ENCODE data around the gene CHST13. TPM values are rescaled to one million over a fixed set of nuclear protein-coding genes. Genes with fewer than 3 reads are reported as not detected.
A peak's percentile ranks its signal among the peaks of the same experiment; 100 is the strongest.

The CHST13 gene
- total and polyA plus RNA-seq, 4 donors, result 0.28 to 0.44 (median 0.30) TPM; not detected in 1

DNA sequence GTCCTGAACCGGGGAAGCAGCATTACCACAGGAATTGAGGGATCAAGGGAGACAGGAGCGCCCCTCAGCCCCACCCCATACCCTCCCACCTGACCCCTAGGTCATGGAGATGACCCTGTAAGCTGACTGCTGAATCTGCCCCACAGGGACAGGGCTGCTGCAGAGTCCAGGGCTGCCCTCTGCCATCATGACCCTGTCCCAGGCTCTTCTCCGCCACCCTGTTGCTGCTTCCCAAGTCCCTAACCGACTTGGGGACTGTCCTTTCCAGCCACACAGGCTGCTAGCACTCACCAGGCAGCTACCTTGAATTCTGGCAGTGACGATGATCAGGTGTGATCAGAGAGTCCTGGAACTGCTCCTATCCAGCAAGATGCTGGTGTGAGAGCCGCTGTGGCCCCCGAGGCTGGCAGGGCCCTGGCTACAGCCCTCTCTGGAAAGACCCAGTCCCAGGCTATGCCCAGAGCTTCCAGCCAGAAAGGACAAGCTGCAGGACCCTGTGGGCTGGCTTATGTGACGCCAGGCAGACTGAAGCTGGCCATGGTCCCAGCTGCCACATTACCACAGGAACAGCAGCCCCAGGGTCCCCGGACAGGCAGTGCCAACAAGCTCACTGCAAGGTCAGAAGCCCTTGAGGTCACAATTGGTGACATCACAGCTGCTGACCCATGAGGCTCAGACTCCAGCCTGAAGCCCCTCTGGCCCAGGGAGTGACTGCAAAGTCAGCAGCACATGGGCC, 34.5 kb downstream of the CHST13 start, which contains the start of gene C3orf22:
TSS of gene C3orf22 (minus strand) at position 597 of the 736 bp plus-strand sequence. CDS start 5,542 bp downstream, outside the sequence.
- Histone ChIP-seq H3K27me3 (ENCODE audit: control insufficient read depth, insufficient read depth, low read length) (no peaks in the 10 kb centered on the region), H3K4me1 (ENCODE audit: control insufficient read depth, insufficient read depth, low read length) (no peaks in the 10 kb centered on the region), H3K36me3 (ENCODE audit: control insufficient read depth, insufficient read depth, low read length) (no peaks in the 10 kb centered on the region), H3K27ac (ENCODE audit: low read depth, low read length) (no peak within 1 kb of the TSS), H3K9me3 (ENCODE audit: control insufficient read depth, insufficient read depth, low read length) (peaks cover 1% of the 10 kb centered on the region), H3K4me3 (ENCODE audit: low read depth, low read length) (no peak within 1 kb of the TSS)
- 70% methylated on average over 8 of the region's 9 CpGs for WGBS (ENCODE audit: insufficient coverage)
- DNase-seq (ENCODE audit: low read depth in 4 of 6, low spot score in 6 of 6), result peak in 1 of 6 donors; percentile 13

DNA sequence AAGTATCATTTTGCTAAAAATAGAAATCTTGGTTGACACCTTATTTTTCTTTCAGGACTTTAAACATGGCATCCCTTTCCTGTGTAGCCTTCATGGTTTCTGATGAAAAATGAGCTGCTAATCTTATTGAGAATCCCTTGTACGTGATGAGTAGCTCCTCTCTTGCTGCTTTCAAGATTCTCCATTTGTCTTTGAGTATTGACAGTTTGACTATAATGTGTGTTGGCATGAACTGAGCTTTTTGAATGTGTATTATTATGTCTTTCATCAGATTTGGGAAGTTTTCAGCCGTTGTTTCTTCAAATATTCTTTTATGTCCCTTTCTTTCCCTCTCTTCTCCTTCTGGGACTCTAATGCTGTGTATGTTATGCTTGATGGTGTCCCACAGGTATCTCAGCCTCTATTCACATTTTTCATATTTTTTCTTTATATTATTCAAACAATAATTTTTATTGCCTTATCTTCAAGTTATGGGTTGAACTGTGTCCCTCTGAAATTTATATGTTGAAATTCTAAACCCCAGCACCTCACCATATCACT, 38.9 kb downstream of the CHST13 start:
- H3K4me1 ChIP-seq (ENCODE audit: control insufficient read depth, insufficient read depth, low read length), result no peaks in the 10 kb centered on the region
- no peak overlapping the region for H3K4me3 ChIP-seq (ENCODE audit: low read depth, low read length)
- no CpG with 5 or more reads among the region's 2 CpGs for WGBS (ENCODE audit: insufficient coverage)
- no peak for DNase-seq (ENCODE audit: low read depth in 4 of 6, low spot score in 6 of 6)
- no peaks in the 10 kb centered on the region for H3K36me3 ChIP-seq (ENCODE audit: control insufficient read depth, insufficient read depth, low read length)
- no peak overlapping the region for H3K27ac ChIP-seq (ENCODE audit: low read depth, low read length)
- peaks cover 1% of the 10 kb centered on the region for H3K9me3 ChIP-seq (ENCODE audit: control insufficient read depth, insufficient read depth, low read length)
- H3K27me3 ChIP-seq (ENCODE audit: control insufficient read depth, insufficient read depth, low read length), result no peaks in the 10 kb centered on the region

DNA sequence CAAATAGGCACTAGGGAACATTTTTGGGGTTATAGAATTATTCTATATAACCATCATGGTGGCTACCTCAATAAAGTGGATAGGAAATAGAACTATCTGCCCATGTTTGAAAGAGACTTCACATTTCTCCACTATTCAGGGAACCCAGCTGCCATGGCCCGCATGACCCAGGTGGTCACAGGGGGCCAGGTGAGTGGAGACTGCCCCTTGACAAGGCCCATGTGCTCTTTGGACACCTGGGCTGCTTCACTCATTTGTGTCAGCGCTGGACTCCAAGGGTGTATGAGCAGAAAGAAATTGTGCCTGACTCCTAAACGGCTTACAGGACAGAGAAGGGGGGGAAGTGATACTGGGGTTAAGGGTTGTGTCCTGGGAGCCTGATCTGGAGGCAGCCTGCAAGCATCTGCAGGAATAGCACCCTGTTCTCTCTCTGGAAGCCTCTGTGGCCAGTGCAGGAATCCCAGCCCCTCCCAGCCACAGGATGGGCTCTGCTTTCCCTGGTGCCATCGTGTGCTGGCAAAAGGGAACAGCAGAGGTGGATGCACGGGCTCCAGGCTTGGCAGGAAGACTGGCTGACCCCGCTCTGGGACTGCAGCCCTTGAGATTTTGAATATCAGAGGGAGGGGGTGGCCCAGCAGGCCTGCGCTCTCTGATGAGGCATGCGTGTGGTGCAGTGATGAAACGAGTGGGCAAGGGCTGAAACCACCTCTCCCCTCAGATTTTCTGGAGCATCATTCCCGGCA, 43.9 kb downstream of the CHST13 start:
- H3K27me3 ChIP-seq (ENCODE audit: control insufficient read depth, insufficient read depth, low read length), result no peaks in the 10 kb centered on the region
- H3K4me1 ChIP-seq (ENCODE audit: control insufficient read depth, insufficient read depth, low read length), result peaks cover 6% of the 10 kb centered on the region
- WGBS (ENCODE audit: insufficient coverage), result 57% methylated on average over 9 of the region's 10 CpGs
- H3K27ac ChIP-seq (ENCODE audit: low read depth, low read length), result no peak overlapping the region
- no peaks in the 10 kb centered on the region for H3K9me3 ChIP-seq (ENCODE audit: control insufficient read depth, insufficient read depth, low read length)
- no peak overlapping the region for H3K4me3 ChIP-seq (ENCODE audit: low read depth, low read length)
- peaks cover 14% of the 10 kb centered on the region for H3K36me3 ChIP-seq (ENCODE audit: control insufficient read depth, insufficient read depth, low read length)
- peak in 2 of 6 donors; percentile 28 to 47 for DNase-seq (ENCODE audit: low read depth in 4 of 6, low spot score in 6 of 6)

DNA sequence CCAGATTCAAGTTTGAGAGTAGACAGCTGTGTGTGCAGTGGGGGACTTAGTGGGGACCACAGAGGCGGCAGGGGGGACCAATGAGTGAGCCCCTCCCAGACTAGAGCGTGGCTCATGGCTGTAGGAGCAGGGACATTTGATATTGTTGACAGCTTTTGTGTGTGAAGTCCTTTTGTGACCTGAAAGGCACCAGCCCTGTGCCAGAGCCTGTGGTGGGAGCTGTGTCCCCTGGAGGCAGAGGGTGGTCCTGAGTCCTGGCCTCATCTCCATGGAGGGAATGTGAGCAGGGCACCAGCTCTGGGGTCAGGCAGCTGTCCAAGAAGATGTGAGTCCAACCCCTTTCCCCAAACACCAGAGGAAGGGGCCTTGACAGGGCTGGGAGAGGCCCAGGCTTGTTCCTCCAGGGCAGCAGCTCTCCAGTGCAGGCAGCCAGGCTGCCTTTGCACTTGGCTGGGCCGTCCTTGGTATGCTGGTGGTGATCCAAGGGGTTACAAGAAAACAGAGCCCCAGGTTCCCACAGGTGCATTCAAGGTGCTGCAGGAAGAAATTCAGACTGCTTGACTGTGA, 44.9 kb downstream of the CHST13 start:
- Histone ChIP-seq H3K4me1 (ENCODE audit: control insufficient read depth, insufficient read depth, low read length) (peaks cover 6% of the 10 kb centered on the region), H3K27ac (ENCODE audit: low read depth, low read length) (no peak overlapping the region), H3K9me3 (ENCODE audit: control insufficient read depth, insufficient read depth, low read length) (no peaks in the 10 kb centered on the region), H3K4me3 (ENCODE audit: low read depth, low read length) (no peak overlapping the region), H3K36me3 (ENCODE audit: control insufficient read depth, insufficient read depth, low read length) (peaks cover 14% of the 10 kb centered on the region), H3K27me3 (ENCODE audit: control insufficient read depth, insufficient read depth, low read length) (no peaks in the 10 kb centered on the region)
- WGBS (ENCODE audit: insufficient coverage), result 80% methylated on average over 3 of the region's 3 CpGs
- DNase-seq (ENCODE audit: low read depth in 4 of 6, low spot score in 6 of 6), result no peak

DNA sequence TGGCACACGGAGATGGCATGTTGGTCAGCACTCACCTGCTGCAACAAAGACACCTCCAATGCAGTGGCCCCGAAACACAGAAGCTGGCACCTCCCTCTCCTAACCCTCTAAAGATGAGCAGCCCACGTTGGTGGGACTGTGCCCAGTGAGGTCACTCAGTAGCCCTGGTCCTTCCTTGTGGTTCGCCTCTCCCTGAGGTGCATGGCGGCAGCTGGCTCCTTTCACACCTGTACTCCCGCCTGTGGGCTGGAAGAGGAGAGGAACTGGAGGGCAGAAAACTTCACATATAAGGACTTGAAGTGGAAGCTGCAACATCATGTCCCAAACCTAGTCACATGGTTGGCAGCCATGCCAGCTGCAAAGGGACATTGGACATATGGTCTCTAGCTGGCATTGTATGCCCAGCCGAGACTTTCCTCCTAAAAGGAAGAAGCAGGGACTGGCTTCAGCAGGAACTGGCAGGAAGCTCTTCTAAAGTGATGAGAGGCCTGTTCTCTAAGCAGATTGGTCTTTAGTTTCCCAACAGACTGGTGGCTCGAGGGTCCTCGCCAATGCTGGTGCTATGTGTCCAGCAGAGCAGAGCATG, 45.5 kb downstream of the CHST13 start:
- 84% methylated on average over 9 of the region's 9 CpGs for WGBS (ENCODE audit: insufficient coverage)
- Histone ChIP-seq H3K9me3 (ENCODE audit: control insufficient read depth, insufficient read depth, low read length) (no peaks in the 10 kb centered on the region), H3K27ac (ENCODE audit: low read depth, low read length) (no peak overlapping the region), H3K4me1 (ENCODE audit: control insufficient read depth, insufficient read depth, low read length) (peaks cover 6% of the 10 kb centered on the region), H3K36me3 (ENCODE audit: control insufficient read depth, insufficient read depth, low read length) (peaks cover 14% of the 10 kb centered on the region), H3K4me3 (ENCODE audit: low read depth, low read length) (no peak overlapping the region), H3K27me3 (ENCODE audit: control insufficient read depth, insufficient read depth, low read length) (no peaks in the 10 kb centered on the region)
- peak in 1 of 6 donors; percentile 33 for DNase-seq (ENCODE audit: low read depth in 4 of 6, low spot score in 6 of 6)

DNA sequence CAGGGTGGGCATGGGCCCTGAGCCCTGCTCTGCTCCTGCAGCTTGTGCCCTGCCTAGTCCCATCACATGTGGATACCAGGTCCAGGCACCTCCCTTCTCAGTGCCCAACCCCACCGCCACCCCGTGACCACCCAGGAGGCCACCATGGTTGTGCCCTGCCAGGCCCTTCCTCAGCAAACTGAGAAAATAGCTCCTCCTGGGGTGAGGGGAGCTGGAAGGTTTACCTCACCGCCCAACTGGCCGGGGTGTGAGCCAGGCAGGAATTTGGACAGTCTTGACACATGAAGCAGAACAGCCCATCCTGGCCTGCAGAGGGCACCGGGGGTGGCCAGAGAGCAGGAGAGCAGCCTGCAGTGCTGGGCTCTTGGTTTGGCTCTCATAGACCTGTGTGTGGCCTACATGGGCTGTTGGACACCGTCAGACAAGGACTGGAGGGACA, 46.2 kb downstream of the CHST13 start:
- no peak for DNase-seq (ENCODE audit: low read depth in 4 of 6, low spot score in 6 of 6)
- Histone ChIP-seq H3K27me3 (ENCODE audit: control insufficient read depth, insufficient read depth, low read length) (no peaks in the 10 kb centered on the region), H3K36me3 (ENCODE audit: control insufficient read depth, insufficient read depth, low read length) (peaks cover 14% of the 10 kb centered on the region), H3K4me1 (ENCODE audit: control insufficient read depth, insufficient read depth, low read length) (peaks cover 6% of the 10 kb centered on the region), H3K9me3 (ENCODE audit: control insufficient read depth, insufficient read depth, low read length) (no peaks in the 10 kb centered on the region), H3K27ac (ENCODE audit: low read depth, low read length) (no peak overlapping the region), H3K4me3 (ENCODE audit: low read depth, low read length) (no peak overlapping the region)
- WGBS (ENCODE audit: insufficient coverage), result 88% methylated on average over 5 of the region's 6 CpGs

DNA sequence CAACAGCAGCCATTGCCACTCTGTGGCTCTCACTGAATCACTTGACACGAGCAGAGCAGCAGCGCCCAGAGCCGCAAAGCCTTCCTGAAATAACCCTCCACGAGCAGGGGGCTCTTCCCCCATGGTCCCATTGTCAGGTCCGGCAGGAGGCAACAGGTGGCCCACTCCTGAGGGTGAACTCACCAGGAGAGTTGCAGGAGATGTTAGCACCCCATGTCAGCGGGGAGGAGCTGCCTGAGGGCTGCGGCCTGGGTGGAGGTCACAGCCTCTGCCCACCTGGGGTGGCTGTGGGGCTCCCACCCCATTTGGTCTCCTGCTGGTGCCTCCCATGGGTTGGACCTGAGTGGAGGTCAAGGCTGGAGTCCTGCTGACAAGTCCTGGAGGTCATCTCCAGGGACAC, 47.1 kb downstream of the CHST13 start:
- no peaks in the 10 kb centered on the region for H3K9me3 ChIP-seq (ENCODE audit: control insufficient read depth, insufficient read depth, low read length)
- no peaks in the 10 kb centered on the region for H3K27me3 ChIP-seq (ENCODE audit: control insufficient read depth, insufficient read depth, low read length)
- peaks cover 14% of the 10 kb centered on the region for H3K36me3 ChIP-seq (ENCODE audit: control insufficient read depth, insufficient read depth, low read length)
- 82% methylated on average over 7 of the region's 7 CpGs for WGBS (ENCODE audit: insufficient coverage)
- H3K4me3 ChIP-seq (ENCODE audit: low read depth, low read length), result no peak overlapping the region
- H3K4me1 ChIP-seq (ENCODE audit: control insufficient read depth, insufficient read depth, low read length), result peaks cover 6% of the 10 kb centered on the region
- no peak for DNase-seq (ENCODE audit: low read depth in 4 of 6, low spot score in 6 of 6)
- H3K27ac ChIP-seq (ENCODE audit: low read depth, low read length), result no peak overlapping the region

DNA sequence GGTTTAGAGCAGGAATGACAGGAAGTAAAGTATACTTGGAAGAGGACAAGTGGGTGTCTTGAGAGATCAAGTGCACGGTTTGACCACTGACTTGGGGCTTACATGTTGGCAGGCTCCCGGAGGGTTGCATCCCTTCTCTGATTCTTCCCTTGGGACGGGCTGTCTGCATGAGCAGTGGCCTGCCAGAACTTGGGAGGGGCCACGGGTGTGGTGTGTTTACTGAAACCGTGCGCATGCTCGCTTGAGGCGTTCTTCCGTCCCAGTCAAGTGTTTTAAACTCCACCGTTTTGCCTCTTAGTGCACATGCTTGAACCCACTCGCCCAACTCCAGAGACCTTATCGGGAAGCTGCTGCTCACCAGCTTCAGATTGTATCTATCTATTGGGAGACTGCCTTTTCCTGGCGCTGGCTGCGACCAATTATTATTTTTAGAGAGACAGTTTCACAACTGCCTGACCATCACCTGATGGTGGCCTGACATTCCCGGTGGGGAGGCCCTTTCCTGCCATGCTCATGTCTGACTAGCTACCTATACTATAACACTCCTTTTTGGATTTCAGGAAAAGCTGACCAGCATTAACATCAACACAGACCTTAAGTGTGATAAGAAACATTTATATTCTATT, 49.6 kb downstream of the CHST13 start:
- H3K27ac ChIP-seq (ENCODE audit: low read depth, low read length), result no peak overlapping the region
- DNase-seq (ENCODE audit: low read depth in 4 of 6, low spot score in 6 of 6), result no peak

DNA sequence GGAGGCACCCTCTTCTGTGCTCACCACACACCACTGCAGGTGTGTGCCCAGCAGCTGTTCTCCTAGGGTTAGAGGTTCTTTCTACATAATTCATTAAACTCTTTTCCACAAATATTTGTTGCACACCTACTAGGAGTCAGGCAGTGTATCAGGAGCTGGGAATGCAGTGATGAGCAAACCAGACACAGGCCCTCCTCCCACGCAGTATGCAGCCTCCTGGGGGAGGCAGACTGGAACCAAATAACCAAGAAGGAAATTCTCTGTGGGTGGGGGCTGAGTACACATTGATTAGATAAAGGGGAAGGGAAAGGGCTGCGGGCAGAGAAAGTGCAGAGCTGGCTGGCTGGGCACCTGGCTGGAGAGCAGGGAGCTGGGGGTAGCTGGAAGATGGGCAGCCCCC, 53.3 kb downstream of the CHST13 start:
- Histone ChIP-seq H3K36me3 (ENCODE audit: control insufficient read depth, insufficient read depth, low read length) (peaks cover 2% of the 10 kb centered on the region), H3K4me1 (ENCODE audit: control insufficient read depth, insufficient read depth, low read length) (no peaks in the 10 kb centered on the region), H3K9me3 (ENCODE audit: control insufficient read depth, insufficient read depth, low read length) (no peaks in the 10 kb centered on the region), H3K4me3 (ENCODE audit: low read depth, low read length) (no peak overlapping the region), H3K27ac (ENCODE audit: low read depth, low read length) (no peak overlapping the region), H3K27me3 (ENCODE audit: control insufficient read depth, insufficient read depth, low read length) (no peaks in the 10 kb centered on the region)
- no peak for DNase-seq (ENCODE audit: low read depth in 4 of 6, low spot score in 6 of 6)
- 100% methylated on average over 1 of the region's 2 CpGs for whole genome bisulfite sequencing (ENCODE audit: insufficient coverage)

More for the DNA sequence above, 49.6 kb downstream of the CHST13 start:
- WGBS (ENCODE audit: insufficient coverage), result 88% methylated on average over 15 of the region's 15 CpGs
- Histone ChIP-seq H3K27me3 (ENCODE audit: control insufficient read depth, insufficient read depth, low read length) (no peaks in the 10 kb centered on the region), H3K36me3 (ENCODE audit: control insufficient read depth, insufficient read depth, low read length) (peaks cover 17% of the 10 kb centered on the region), H3K4me1 (ENCODE audit: control insufficient read depth, insufficient read depth, low read length) (peaks cover 6% of the 10 kb centered on the region), H3K4me3 (ENCODE audit: low read depth, low read length) (no peak overlapping the region), H3K9me3 (ENCODE audit: control insufficient read depth, insufficient read depth, low read length) (no peaks in the 10 kb centered on the region)
